GM19452 (cell line): Measurements from ENCODE around the gene LMO4.

Experiments used
- ATAC-seq: cut with Tn5 transposase; IDR thresholded peaks from one replicate; pipeline ENCODE4 v1.9.1; 2021; ENCODE audit not compliant: unreplicated experiment

LMO4 gene

GRCh38 chr1:87328272-87329050 is at the start of gene LMO4:
LMO4 (plus strand) TSS chr1:87328880; CDS start chr1:87332016, 3,136 bp downstream.
- ATAC-seq: peak; percentile 82

- no peak for ATAC-seq
Observed at GRCh38 chr1:87279536-87279875, 49.2 kb upstream of the LMO4 start.

GRCh38 chr1:87279966-87280535 is 48.6 kb upstream of the LMO4 start:
- ATAC-seq: no peak

GRCh38 chr1:87284456-87285240 is 44.0 kb upstream of the LMO4 start:
- no peak for ATAC-seq

GRCh38 chr1:87291107-87291506 is 37.6 kb upstream of the LMO4 start:
- ATAC-seq: no peak

GRCh38 chr1:87292684-87293493 is 35.8 kb upstream of the LMO4 start:
- ATAC-seq: peak; percentile 75

- no peak for ATAC-seq
Observed at GRCh38 chr1:87294633-87295032, 34.0 kb upstream of the LMO4 start.

- no peak for ATAC-seq
Observed at GRCh38 chr1:87295445-87296110, 33.1 kb upstream of the LMO4 start.

- ATAC-seq: no peak
Observed at GRCh38 chr1:87296206-87296605, 32.5 kb upstream of the LMO4 start.

- ATAC-seq: no peak
Observed at GRCh38 chr1:87299661-87300060, 29.0 kb upstream of the LMO4 start.

GRCh38 chr1:87300628-87301027 is 28.1 kb upstream of the LMO4 start:
- ATAC-seq: no peak

GRCh38 chr1:87305151-87305550 is 23.5 kb upstream of the LMO4 start:
- ATAC-seq: no peak

- no peak for ATAC-seq
Observed at GRCh38 chr1:87305762-87306161, 22.9 kb upstream of the LMO4 start.

GRCh38 chr1:87307306-87307705 is 21.4 kb upstream of the LMO4 start:
- no peak for ATAC-seq

- ATAC-seq: no peak
Observed at GRCh38 chr1:87307931-87308330, 20.7 kb upstream of the LMO4 start.

GRCh38 chr1:87314091-87314490 is 14.6 kb upstream of the LMO4 start:
- ATAC-seq: no peak

GRCh38 chr1:87318056-87318650 is 10.5 kb upstream of the LMO4 start:
- no peak for ATAC-seq

- no peak for ATAC-seq
Observed at GRCh38 chr1:87318806-87319205, 9.9 kb upstream of the LMO4 start.

GRCh38 chr1:87325982-87326738 is 2.5 kb upstream of the LMO4 start:
- no peak for ATAC-seq
